Upper lobe of left lung (tissue), 6 donors: ENCODE data around the gene CHRNA5. TPM values are rescaled to one million over a fixed set of nuclear protein-coding genes. Genes with fewer than 3 reads are reported as not detected.
A peak's percentile ranks its signal among the peaks of the same experiment; 100 is the strongest.

Source experiments
- ATAC-seq, 2 donors: fragments of 200-7000 bp; cut with Tn5 transposase; one replicate each; pipeline ENCODE4 v1.9.1; 2022; ENCODE audit warnings: mild to moderate bottlenecking in 2 of 2, moderate library complexity in 2 of 2; ENCODE audit not compliant: low FRiP score in 2 of 2
- DNase-seq, 2 donors: peaks; one replicate each; pipeline ENCODE4 v3.0.0-alpha.2; 2019 to 2020
- H3K27ac ChIP-seq, 4 donors: fragments of 200-600 bp; sonication (generic); one replicate each; pipeline ENCODE4 v1.5.1; 2016 to 2019
- H3K27me3 ChIP-seq, 4 donors: fragments of 200-600 bp; sonication (generic); one replicate each; pipeline ENCODE4 v1.5.1; 2017 to 2019
- H3K36me3 ChIP-seq, 4 donors: fragments of 200-600 bp; sonication (generic); one replicate each; pipeline ENCODE4 v1.5.1; 2016 to 2019
- H3K4me1 ChIP-seq, 4 donors: fragments of 200-600 bp; sonication (generic); one replicate each; pipeline ENCODE4 v1.5.1; 2018 to 2019
- H3K4me3 ChIP-seq, 4 donors: fragments of 200-600 bp; sonication (generic); one replicate each; pipeline ENCODE4 v1.5.1; 2017 to 2019; ENCODE audit warnings: mild to moderate bottlenecking in 2 of 4, moderate library complexity in 1 of 4
- H3K9me3 ChIP-seq, 4 donors: fragments of 200-600 bp; sonication (generic); one replicate each; pipeline ENCODE4 v1.5.1; 2018 to 2019
- EP300 ChIP-seq, 4 donors: sonication (generic); formaldehyde crosslinking; IDR thresholded peaks; one replicate each; pipeline ENCODE4 v1.5.1; 2017; ENCODE audit warnings: antibody characterized with exemption in 4 of 4, control low read depth in 2 of 4
- POLR2A ChIP-seq, 4 donors: fragments of 450-650 bp; IDR thresholded peaks; one replicate each; pipeline ENCODE4 v1.5.1; 2016 to 2017; ENCODE audit warnings: antibody characterized with exemption in 4 of 4, mild to moderate bottlenecking in 2 of 4
- POLR2AphosphoS5 ChIP-seq, 2 donors: sonication (generic); formaldehyde crosslinking; IDR thresholded peaks; one replicate each; pipeline ENCODE4 v1.5.1; 2017; ENCODE audit warnings: antibody characterized with exemption in 2 of 2
- WGBS, 2 donors: methylation state at CpG; one replicate each; pipeline ENCODE4 v1.1.5; 2017 to 2018; 5-methylcytosine and 5-hydroxymethylcytosine counted together
- total RNA-seq, 6 donors: library from RNA; depleted of rRNA in 4 of 6; stranded (reverse); fragments of >200 nt in 4 of 6; gene quantifications; one replicate each; pipeline versions ENCODE4 v1.1.0 to v1.2.1, GENCODE V29; 2016 to 2021
- TF ChIP-seq, protein P1 (sequence below), 6 experiments: fragments of 450-650 bp in 4 of 6; fragments of 200-600 bp in 2 of 6; sonication (generic) in 2 of 6; IDR thresholded peaks; one replicate each; pipeline ENCODE4 v1.5.1; 2016 to 2019; ENCODE audit warnings: antibody characterized with exemption in 6 of 6
- donor health status: DM: no; HTN: no; CAD: no; lungs with moderate emphysema.
- donor health status: DM: no; HTN: yes; CAD: no; lungs with severe emphysema.

CHRNA5 gene
- total RNA-seq, 6 donors from 2014 or later, result 0.29 to 1.5 (median 0.38) TPM; not detected in 2

GRCh38 chr15:78563092-78563491 lies 2.2 kb upstream of the CHRNA5 start:
- 86 to 94% methylated on average over 2 of the region's 2 CpGs for WGBS, 2 donors
- no peaks in the 10 kb centered on the region for H3K27me3 ChIP-seq
- H3K9me3 ChIP-seq, result no peaks in the 10 kb centered on the region
- TF ChIP-seq, protein P1, sequence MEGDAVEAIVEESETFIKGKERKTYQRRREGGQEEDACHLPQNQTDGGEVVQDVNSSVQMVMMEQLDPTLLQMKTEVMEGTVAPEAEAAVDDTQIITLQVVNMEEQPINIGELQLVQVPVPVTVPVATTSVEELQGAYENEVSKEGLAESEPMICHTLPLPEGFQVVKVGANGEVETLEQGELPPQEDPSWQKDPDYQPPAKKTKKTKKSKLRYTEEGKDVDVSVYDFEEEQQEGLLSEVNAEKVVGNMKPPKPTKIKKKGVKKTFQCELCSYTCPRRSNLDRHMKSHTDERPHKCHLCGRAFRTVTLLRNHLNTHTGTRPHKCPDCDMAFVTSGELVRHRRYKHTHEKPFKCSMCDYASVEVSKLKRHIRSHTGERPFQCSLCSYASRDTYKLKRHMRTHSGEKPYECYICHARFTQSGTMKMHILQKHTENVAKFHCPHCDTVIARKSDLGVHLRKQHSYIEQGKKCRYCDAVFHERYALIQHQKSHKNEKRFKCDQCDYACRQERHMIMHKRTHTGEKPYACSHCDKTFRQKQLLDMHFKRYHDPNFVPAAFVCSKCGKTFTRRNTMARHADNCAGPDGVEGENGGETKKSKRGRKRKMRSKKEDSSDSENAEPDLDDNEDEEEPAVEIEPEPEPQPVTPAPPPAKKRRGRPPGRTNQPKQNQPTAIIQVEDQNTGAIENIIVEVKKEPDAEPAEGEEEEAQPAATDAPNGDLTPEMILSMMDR (IDR thresholded peaks at IDR 0.05), result no peak
- TF ChIP-seq POLR2A (IDR thresholded peaks at IDR 0.05), result no peak
- DNase-seq, result no peak
- peaks cover 8 to 20% (median 11%) of the 10 kb centered on the region in 4 donors for H3K4me1 ChIP-seq
- no peak overlapping the region for H3K27ac ChIP-seq
- H3K4me3 ChIP-seq, result no peak overlapping the region
- no peaks in the 10 kb centered on the region for H3K36me3 ChIP-seq
- ATAC-seq, result no peak

DNA sequence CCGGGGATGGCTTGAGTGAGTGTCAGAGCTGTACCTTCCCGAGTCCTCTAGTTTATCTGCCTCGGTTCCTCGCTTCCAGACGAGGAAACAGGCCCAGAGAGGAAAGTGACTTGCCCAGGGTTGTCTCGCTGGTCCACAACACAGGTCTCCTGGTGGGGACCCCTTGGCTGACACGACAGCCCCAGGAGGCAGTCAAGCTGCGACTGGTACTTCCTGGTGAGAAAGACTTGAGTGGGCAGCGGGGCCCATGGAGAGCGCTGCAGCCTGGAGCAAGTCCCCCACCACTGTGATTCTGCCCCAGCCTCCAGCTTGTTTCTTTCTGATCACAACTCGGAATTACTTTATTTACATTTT lies 600 bp upstream of the CHRNA5 start:
- H3K4me1 ChIP-seq, result peaks cover 8 to 20% (median 11%) of the 10 kb centered on the region in 4 donors
- H3K27ac ChIP-seq, result peak overlapping the region in 2 of 4 donors; percentile 14 to 68
- no peaks in the 10 kb centered on the region for H3K36me3 ChIP-seq
- H3K27me3 ChIP-seq, result no peaks in the 10 kb centered on the region
- DNase-seq, result no peak
- H3K9me3 ChIP-seq, result no peaks in the 10 kb centered on the region
- 58 to 60% methylated on average over 9 to 11 of the region's 11 CpGs for WGBS, 2 donors
- peak overlapping the region in 3 of 4 donors; percentile 58 to 73 (median 69) for H3K4me3 ChIP-seq
- no peak for TF ChIP-seq POLR2AphosphoS5 (IDR thresholded peaks at IDR 0.05)
- TF ChIP-seq, protein P1 (IDR thresholded peaks at IDR 0.05), result no peak
- TF ChIP-seq EP300 (IDR thresholded peaks at IDR 0.05), result no peak
- no peak for TF ChIP-seq POLR2A (IDR thresholded peaks at IDR 0.05)
- no peak for ATAC-seq

GRCh38 chr15:78565951-78566774 lies 843 bp downstream of the CHRNA5 start:
- WGBS, 2 donors, result 3 to 5% methylated on average over 19 of the region's 19 CpGs
- ATAC-seq, result peak in 1 of 2 donors; percentile 11

DNA sequence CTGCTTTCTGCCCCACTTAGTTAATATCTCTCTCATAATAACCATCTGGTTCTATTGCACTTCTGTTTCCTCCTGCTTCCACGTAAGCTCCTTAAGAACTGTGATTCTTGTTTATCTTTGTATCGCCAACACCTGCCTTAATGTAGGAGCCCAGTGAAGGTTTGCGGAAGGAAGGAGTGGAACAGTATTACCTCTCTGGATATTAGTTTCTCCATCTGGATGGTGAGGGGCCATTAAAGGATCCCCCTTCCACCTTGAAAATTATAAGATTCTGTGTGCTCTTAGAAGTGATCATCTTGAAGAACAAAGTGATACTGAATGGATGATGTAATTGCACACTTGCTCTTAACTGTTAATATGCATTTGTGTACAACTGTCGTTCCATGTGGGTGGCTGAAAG lies 2.2 kb downstream of the CHRNA5 start:
- Histone ChIP-seq H3K4me3 (no peak overlapping the region), H3K27me3 (no peaks in the 10 kb centered on the region), H3K36me3 (no peaks in the 10 kb centered on the region), H3K4me1 (peaks cover 8 to 20% (median 11%) of the 10 kb centered on the region in 4 donors), H3K9me3 (no peaks in the 10 kb centered on the region), H3K27ac (no peak overlapping the region)
- DNase-seq, result no peak
- 65 to 67% methylated on average over 4 of the region's 4 CpGs for WGBS, 2 donors
- ATAC-seq, result no peak
- TF ChIP-seq EP300 (IDR thresholded peaks at IDR 0.05), result no peak
- TF ChIP-seq, protein P1 (IDR thresholded peaks at IDR 0.05), result no peak

More at GRCh38 chr15:78565951-78566774, 843 bp downstream of the CHRNA5 start:
- TF ChIP-seq POLR2AphosphoS5 (IDR thresholded peaks at IDR 0.05), result no peak
- no peak for TF ChIP-seq EP300 (IDR thresholded peaks at IDR 0.05)
- TF ChIP-seq POLR2A (IDR thresholded peaks at IDR 0.05), result no peak
- TF ChIP-seq, protein P1 (IDR thresholded peaks at IDR 0.05), result no peak
- H3K4me3 ChIP-seq, result peak overlapping the region; percentile 31 to 73 (median 64)
- H3K4me1 ChIP-seq, result peaks cover 8 to 20% (median 11%) of the 10 kb centered on the region in 4 donors
- no peak for DNase-seq
- H3K27ac ChIP-seq, result no peak overlapping the region
- H3K27me3 ChIP-seq, result no peaks in the 10 kb centered on the region
- H3K36me3 ChIP-seq, result no peaks in the 10 kb centered on the region
- no peaks in the 10 kb centered on the region for H3K9me3 ChIP-seq

GRCh38 chr15:78570710-78571109 lies 5.4 kb downstream of the CHRNA5 start:
- whole genome bisulfite sequencing, 2 donors, result 88 to 94% methylated on average over 2 of the region's 2 CpGs
- ATAC-seq, result no peak
- no peaks in the 10 kb centered on the region for H3K9me3 ChIP-seq
- peaks cover 7 to 10% (median 8%) of the 10 kb centered on the region in 4 donors for H3K4me1 ChIP-seq
- no peak overlapping the region for H3K27ac ChIP-seq
- DNase-seq, result no peak
- TF ChIP-seq POLR2AphosphoS5 (IDR thresholded peaks at IDR 0.05), result no peak
- TF ChIP-seq POLR2A (IDR thresholded peaks at IDR 0.05), result no peak
- TF ChIP-seq, protein P1 (IDR thresholded peaks at IDR 0.05), result no peak
- TF ChIP-seq EP300 (IDR thresholded peaks at IDR 0.05), result no peak
- no peaks in the 10 kb centered on the region for H3K27me3 ChIP-seq
- no peaks in the 10 kb centered on the region for H3K36me3 ChIP-seq
- no peak overlapping the region for H3K4me3 ChIP-seq
